ENCODE data around the gene BPIFB3.

Gene BPIFB3, protein sequence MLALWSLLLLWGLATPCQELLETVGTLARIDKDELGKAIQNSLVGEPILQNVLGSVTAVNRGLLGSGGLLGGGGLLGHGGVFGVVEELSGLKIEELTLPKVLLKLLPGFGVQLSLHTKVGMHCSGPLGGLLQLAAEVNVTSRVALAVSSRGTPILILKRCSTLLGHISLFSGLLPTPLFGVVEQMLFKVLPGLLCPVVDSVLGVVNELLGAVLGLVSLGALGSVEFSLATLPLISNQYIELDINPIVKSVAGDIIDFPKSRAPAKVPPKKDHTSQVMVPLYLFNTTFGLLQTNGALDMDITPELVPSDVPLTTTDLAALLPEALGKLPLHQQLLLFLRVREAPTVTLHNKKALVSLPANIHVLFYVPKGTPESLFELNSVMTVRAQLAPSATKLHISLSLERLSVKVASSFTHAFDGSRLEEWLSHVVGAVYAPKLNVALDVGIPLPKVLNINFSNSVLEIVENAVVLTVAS

DNA sequence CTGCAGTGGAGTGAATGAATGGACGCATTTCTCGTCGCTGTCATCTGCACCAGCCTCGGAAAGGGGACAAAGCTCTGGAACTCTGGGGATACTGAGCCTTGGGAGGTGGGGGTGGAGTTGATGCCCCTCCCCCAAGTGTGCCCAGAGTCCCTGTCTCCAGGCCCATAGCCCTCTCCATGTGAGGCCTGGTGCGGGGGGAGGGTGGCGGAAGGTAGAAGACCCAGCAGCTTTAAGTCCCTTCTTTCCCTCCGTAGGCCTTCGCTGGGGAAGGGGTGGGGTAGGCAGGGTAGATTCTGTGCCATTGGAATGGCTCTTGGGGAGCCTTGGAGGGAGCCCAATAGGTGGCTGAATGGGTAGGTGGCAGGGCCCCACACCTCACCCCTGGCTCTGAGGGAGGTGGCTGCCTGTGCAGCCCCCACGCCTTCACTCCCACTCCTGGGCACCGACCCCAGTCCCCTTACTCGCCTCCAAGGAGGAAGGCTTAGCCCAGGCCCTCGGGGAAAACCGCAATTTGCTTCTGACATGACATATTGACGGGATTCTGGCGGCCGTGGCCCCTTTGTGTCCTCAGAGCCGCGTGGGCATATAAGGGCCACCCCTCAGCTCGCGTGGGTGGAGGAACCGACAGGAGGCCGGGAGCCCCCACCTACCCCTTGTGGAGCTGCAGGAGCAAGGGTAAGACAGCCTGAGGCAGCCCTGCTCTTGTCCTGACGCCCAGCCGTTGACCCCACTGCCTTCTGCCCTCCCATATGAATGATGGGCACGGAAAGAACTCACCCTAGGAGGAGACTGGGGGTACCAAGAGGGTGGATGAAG, at the start of gene BPIFB3:
TSS of gene BPIFB3 (plus strand) at position 613 of the 816 bp plus-strand sequence. CDS start 1,533 bp downstream, outside the sequence.
- no peak within 1 kb of the TSS for H3K4me3 ChIP-seq (ENCODE audit: insufficient read length, low read depth)
- no peak for DNase-seq (ENCODE audit: low read depth, low spot score)
- no peak for TF ChIP-seq SUZ12 (IDR thresholded peaks at IDR 0.05; ENCODE audit: extremely low read depth, insufficient read depth, insufficient read length)
- TF ChIP-seq YY1 (IDR thresholded peaks at IDR 0.05; ENCODE audit: insufficient read depth, insufficient read length), result no peak
- no peak for TF ChIP-seq ZNF274 (IDR thresholded peaks at IDR 0.05; ENCODE audit: low read depth, low read length)
- H3K36me3 ChIP-seq (ENCODE audit: insufficient read depth, insufficient read length, low read length), result no peaks in the 10 kb centered on the region
- H3K27me3 ChIP-seq (ENCODE audit: insufficient read depth, insufficient read length), result no peaks in the 10 kb centered on the region
- no peaks in the 10 kb centered on the region for H3K9me3 ChIP-seq (ENCODE audit: insufficient read depth, low read length)
- peak within 1 kb of the TSS; percentile 17 for H3K9ac ChIP-seq (ENCODE audit: insufficient read length, low read depth)
- peaks cover 11% of the 10 kb centered on the region for H3K4me1 ChIP-seq (ENCODE audit: insufficient read depth, insufficient read length)

DNA sequence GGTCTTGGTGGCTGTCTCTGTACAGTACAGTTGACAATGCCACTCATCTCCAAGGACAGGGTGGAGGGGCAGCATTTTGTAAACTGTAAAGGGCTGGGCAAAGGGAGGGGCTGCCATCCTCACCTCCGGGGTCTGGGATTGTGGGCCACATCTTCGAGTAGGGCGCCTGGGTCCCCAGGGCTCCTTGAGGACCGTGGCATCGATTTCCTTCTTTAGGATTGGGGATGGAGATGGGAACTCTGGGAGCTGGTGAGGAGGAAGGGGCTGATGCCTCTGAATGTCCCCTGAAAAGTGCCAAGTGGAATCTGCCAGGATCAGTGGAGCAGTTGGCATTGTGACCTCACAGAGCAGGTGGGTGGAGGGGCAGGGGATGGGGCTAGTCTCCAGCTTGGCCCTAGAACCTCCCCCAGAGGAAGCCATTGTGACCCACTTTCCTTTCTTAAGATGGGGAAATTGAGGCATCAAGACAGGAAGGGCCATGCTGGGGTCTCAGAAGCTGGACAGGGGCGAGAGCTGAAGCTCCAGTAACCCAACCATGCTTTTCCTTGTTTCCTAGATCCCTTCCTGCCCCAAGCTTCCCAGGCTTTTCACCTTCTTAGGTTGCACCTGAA, 49.5 kb upstream of the BPIFB3 start, which contains the start of gene SUN5:
TSS of gene SUN5 (minus strand) at position 293 of the 611 bp plus-strand sequence. CDS start at position 200, 93 bp downstream.
- no peak for TF ChIP-seq SUZ12 (IDR thresholded peaks at IDR 0.05; ENCODE audit: extremely low read depth, insufficient read depth, insufficient read length)
- TF ChIP-seq YY1 (IDR thresholded peaks at IDR 0.05; ENCODE audit: insufficient read depth, insufficient read length), result no peak
- no peak for TF ChIP-seq ZNF274 (IDR thresholded peaks at IDR 0.05; ENCODE audit: low read depth, low read length)
- no peak for DNase-seq (ENCODE audit: low read depth, low spot score)
- Histone ChIP-seq H3K4me1 (ENCODE audit: insufficient read depth, insufficient read length) (peaks cover 7% of the 10 kb centered on the region), H3K9ac (ENCODE audit: insufficient read length, low read depth) (no peak within 1 kb of the TSS), H3K4me3 (ENCODE audit: insufficient read length, low read depth) (no peak within 1 kb of the TSS), H3K36me3 (ENCODE audit: insufficient read depth, insufficient read length, low read length) (no peaks in the 10 kb centered on the region), H3K9me3 (ENCODE audit: insufficient read depth, low read length) (peaks cover 10% of the 10 kb centered on the region), H3K27me3 (ENCODE audit: insufficient read depth, insufficient read length) (no peaks in the 10 kb centered on the region)

DNA sequence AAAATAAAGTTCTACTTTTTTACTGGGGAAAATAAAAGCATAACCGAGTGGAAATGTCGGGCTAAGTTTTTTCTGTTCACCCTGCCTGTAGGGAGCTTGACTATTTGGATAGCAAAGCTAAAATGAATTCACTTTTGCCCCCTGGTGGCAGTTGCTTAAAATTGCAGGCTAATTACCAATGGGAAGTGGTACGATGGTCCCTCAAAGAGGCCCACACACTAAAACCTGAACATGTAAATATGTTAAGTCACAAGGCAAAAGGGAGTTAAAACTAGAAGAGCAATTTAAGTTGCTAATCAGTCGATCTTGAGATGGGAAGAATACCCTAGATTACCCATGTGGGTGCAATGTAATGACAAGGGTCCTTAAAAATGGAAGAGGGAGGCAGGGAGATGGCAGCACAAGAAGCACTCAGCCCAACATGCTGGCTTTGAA, 48.6 kb upstream of the BPIFB3 start:
- Histone ChIP-seq H3K4me1 (ENCODE audit: insufficient read depth, insufficient read length) (peaks cover 6% of the 10 kb centered on the region), H3K27me3 (ENCODE audit: insufficient read depth, insufficient read length) (no peaks in the 10 kb centered on the region), H3K36me3 (ENCODE audit: insufficient read depth, insufficient read length, low read length) (no peaks in the 10 kb centered on the region), H3K9ac (ENCODE audit: insufficient read length, low read depth) (no peak overlapping the region), H3K9me3 (ENCODE audit: insufficient read depth, low read length) (peaks cover 10% of the 10 kb centered on the region), H3K4me3 (ENCODE audit: insufficient read length, low read depth) (no peak overlapping the region)
- DNase-seq (ENCODE audit: low read depth, low spot score), result peak; percentile 32
- TF ChIP-seq YY1 (IDR thresholded peaks at IDR 0.05; ENCODE audit: insufficient read depth, insufficient read length) (no peak), SUZ12 (IDR thresholded peaks at IDR 0.05; ENCODE audit: extremely low read depth, insufficient read depth, insufficient read length) (no peak), ZNF274 (IDR thresholded peaks at IDR 0.05; ENCODE audit: low read depth, low read length) (no peak)

DNA sequence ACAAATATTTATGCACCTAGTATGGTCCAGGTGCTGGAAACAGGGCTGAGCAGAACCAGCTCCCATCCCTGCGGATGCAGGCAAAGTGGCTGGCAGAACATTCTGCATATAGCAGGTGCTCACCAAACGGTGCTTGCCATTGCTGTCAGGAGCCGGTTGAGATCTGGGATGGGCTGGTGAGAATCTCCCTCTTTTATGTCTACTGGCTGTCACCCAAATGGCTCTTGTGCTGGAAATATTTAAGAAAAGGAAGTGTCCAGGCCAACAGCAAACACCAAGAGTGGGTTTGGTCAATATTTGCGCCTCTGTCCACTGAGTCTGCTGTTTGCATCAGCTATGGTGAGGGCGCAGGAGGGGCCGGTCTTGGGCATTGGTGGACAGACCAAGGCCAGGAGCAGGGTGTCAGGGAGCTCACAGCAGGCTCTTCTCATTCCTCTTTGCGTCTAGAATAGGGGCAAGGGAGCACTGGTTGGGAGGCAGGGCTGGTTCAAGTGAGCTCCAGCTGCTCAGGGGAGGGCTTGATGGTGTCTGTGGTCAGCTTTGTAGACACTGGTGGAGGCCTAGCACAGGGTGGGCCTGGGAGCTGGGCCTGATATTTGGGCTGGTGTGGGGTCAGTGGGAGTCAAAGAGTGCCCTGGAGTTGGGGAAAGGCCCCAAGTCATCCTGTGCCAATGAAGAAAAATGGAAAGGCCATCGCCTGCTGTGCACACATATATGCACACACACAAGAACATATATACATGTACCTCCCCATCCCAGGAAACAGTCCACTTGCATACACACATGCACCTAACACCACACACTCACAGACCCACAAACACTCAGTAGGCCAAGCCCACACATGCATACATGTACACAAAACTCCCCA, 47.6 kb upstream of the BPIFB3 start:
- Histone ChIP-seq H3K9me3 (ENCODE audit: insufficient read depth, low read length) (peaks cover 10% of the 10 kb centered on the region), H3K36me3 (ENCODE audit: insufficient read depth, insufficient read length, low read length) (no peaks in the 10 kb centered on the region), H3K27me3 (ENCODE audit: insufficient read depth, insufficient read length) (peaks cover 3% of the 10 kb centered on the region), H3K4me1 (ENCODE audit: insufficient read depth, insufficient read length) (peaks cover 3% of the 10 kb centered on the region), H3K9ac (ENCODE audit: insufficient read length, low read depth) (no peak overlapping the region), H3K4me3 (ENCODE audit: insufficient read length, low read depth) (no peak overlapping the region)
- no peak for TF ChIP-seq ZNF274 (IDR thresholded peaks at IDR 0.05; ENCODE audit: low read depth, low read length)
- no peak for TF ChIP-seq YY1 (IDR thresholded peaks at IDR 0.05; ENCODE audit: insufficient read depth, insufficient read length)
- TF ChIP-seq SUZ12 (IDR thresholded peaks at IDR 0.05; ENCODE audit: extremely low read depth, insufficient read depth, insufficient read length), result no peak
- DNase-seq (ENCODE audit: low read depth, low spot score), result no peak

DNA sequence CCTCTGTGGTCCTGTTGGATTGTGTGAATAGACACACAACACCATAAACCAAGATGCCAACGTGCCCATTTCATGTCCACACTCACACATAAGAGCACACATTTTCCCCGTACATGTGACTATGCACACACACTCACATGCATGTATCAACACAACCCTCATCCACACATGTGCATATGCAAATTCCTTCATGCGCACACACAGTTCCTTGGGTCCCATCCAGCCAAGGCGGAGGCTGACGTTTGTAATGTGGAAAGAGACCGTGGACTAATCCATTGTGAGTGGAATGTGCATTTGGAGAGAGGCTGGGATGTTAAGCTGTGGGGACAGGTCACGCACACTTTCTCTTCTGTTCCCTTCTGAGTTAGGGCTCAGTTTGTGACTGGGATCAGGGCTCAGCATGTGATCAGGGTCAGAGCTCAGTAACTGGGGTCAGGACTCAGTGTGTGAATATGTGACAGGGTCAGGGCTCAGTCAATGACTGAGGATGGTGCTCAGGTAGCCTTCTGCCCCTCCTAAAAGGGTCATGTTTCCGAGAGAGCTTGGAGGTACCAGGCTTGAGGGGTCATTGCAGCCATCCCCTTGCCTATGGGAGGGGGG, 46.8 kb upstream of the BPIFB3 start:
- no peak overlapping the region for H3K4me3 ChIP-seq (ENCODE audit: insufficient read length, low read depth)
- peaks cover 2% of the 10 kb centered on the region for H3K4me1 ChIP-seq (ENCODE audit: insufficient read depth, insufficient read length)
- H3K36me3 ChIP-seq (ENCODE audit: insufficient read depth, insufficient read length, low read length), result no peaks in the 10 kb centered on the region
- H3K27me3 ChIP-seq (ENCODE audit: insufficient read depth, insufficient read length), result peaks cover 3% of the 10 kb centered on the region
- TF ChIP-seq ZNF274 (IDR thresholded peaks at IDR 0.05; ENCODE audit: low read depth, low read length) (no peak), YY1 (IDR thresholded peaks at IDR 0.05; ENCODE audit: insufficient read depth, insufficient read length) (no peak), SUZ12 (IDR thresholded peaks at IDR 0.05; ENCODE audit: extremely low read depth, insufficient read depth, insufficient read length) (no peak)
- H3K9ac ChIP-seq (ENCODE audit: insufficient read length, low read depth), result no peak overlapping the region
- DNase-seq (ENCODE audit: low read depth, low spot score), result no peak
- peaks cover 10% of the 10 kb centered on the region for H3K9me3 ChIP-seq (ENCODE audit: insufficient read depth, low read length)

Measured in NT2/D1 (cell line).